GM18858 (cell line): Measurements from ENCODE around the gene UGT1A7.
"Not testable (repeated sequence)": the region's sequence is repeated elsewhere in the genome, so short reads cannot be mapped to it uniquely, and the experiment has no call there.

Experiments used
- ATAC-seq: cut with Tn5 transposase; IDR thresholded peaks from one replicate; pipeline ENCODE4 v1.9.1; 2021; ENCODE audit not compliant: unreplicated experiment

UGT1A7 gene

GRCh38 chr2:233712611-233713261 lies 31.0 kb downstream of the UGT1A7 start, which contains the start of gene UGT1A5:
TSS of gene UGT1A5 (plus strand) at chr2:233712907. CDS start at chr2:233712992, 85 bp downstream.
- ATAC-seq, result no peak

GRCh38 chr2:233713262-233713615 lies 31.5 kb downstream of the UGT1A7 start:
- ATAC-seq, result no peak

- ATAC-seq, result no peak
These were observed 32.4 kb downstream of the UGT1A7 start for GRCh38 chr2:233714121-233714520.

- ATAC-seq, result no peak
These were observed 36.9 kb downstream of the UGT1A7 start, which contains the start of gene UGT1A4 for GRCh38 chr2:233718552-233718951. TSS of gene UGT1A4 (plus strand) at chr2:233718736. CDS start at chr2:233718821, 85 bp downstream.

GRCh38 chr2:233728723-233729301 lies 47.1 kb downstream of the UGT1A7 start, which contains the start of gene UGT1A3:
TSS of gene UGT1A3 (plus strand) at chr2:233729042. CDS start at chr2:233729127, 85 bp downstream.
- no peak for ATAC-seq

- not testable (repeated sequence) for ATAC-seq
These were observed 55.4 kb downstream of the UGT1A7 start for GRCh38 chr2:233736868-233737653.

GRCh38 chr2:233740870-233741269 lies 59.2 kb downstream of the UGT1A7 start:
- no peak for ATAC-seq

GRCh38 chr2:233743464-233744259 lies 62.0 kb downstream of the UGT1A7 start:
- no peak for ATAC-seq

- ATAC-seq, result no peak
These were observed 63.5 kb downstream of the UGT1A7 start for GRCh38 chr2:233745073-233745755.

- ATAC-seq, result not testable (repeated sequence)
These were observed 64.1 kb downstream of the UGT1A7 start for GRCh38 chr2:233745838-233746237.

GRCh38 chr2:233746475-233747282 lies 65.0 kb downstream of the UGT1A7 start:
- ATAC-seq, result no peak

GRCh38 chr2:233747283-233747544 lies 65.5 kb downstream of the UGT1A7 start:
- no peak for ATAC-seq

GRCh38 chr2:233750689-233751088 lies 69.0 kb downstream of the UGT1A7 start:
- not testable (repeated sequence) for ATAC-seq

- ATAC-seq, result not testable (repeated sequence)
These were observed 69.7 kb downstream of the UGT1A7 start for GRCh38 chr2:233751212-233752009.

- ATAC-seq, result no peak
These were observed 73.3 kb downstream of the UGT1A7 start for GRCh38 chr2:233754872-233755611.

- ATAC-seq, result no peak
These were observed 74.9 kb downstream of the UGT1A7 start for GRCh38 chr2:233756429-233757081.

GRCh38 chr2:233758141-233758540 lies 76.4 kb downstream of the UGT1A7 start:
- no peak for ATAC-seq

GRCh38 chr2:233758849-233759248 lies 77.1 kb downstream of the UGT1A7 start:
- ATAC-seq, result no peak
